ENCODE data around the gene UNG.

DNA sequence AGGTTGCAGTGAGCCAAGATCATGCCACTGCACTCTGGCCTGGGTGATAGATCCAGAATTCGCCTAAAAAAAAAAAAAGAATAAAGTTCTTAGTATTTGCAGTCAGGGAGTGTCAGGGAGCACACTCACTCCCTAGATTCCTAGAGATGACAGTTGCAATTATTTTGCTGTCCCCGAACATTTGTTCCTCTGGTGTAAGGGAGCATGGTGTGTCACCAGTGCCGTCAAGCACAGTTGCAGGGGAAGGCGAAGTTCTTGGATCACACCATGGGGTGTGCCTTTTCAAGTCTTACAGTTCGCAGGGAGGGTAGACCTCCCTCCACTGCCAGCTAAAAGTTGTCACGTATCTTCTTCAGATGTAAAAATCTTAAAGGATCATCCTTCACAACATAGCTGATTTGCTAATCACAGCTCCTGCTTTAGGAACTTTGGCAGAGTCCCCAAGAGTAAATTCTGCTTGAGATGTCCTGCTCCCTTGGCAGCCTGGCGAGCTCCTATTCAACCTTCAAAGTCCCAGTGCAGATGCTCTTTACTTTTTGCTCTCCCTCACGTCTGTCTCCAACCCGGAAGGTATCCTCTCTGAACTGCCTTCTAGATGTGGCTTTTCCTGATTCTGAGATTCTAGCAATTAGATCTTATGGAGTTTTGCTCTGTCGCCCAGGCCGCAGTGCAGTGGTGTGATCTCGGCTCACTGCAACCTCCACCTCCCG lies 30.3 kb downstream of the UNG start:
- TF ChIP-seq CTCF (IDR thresholded peaks at IDR 0.05; ENCODE audit: borderline replicate concordance, extremely low read depth, low read length, poor library complexity, severe bottlenecking), result no peak
- no peak for TF ChIP-seq EZH2 (IDR thresholded peaks at IDR 0.05; ENCODE audit: borderline replicate concordance, low read depth, low read length, severe bottlenecking)

Data from DND-41 (cell line).